Vagina (tissue), 2 donors: ENCODE measurements around the gene PTPRB.

Source experiments
- CTCF ChIP-seq, 3 experiments: fragments of 450-650 bp in 2 of 3; fragments of 200-600 bp in 1 of 3; sonication (generic) in 1 of 3; IDR thresholded peaks; one replicate each; pipeline ENCODE4 v1.5.1; 2017 to 2019; ENCODE audit warnings: antibody characterized with exemption in 3 of 3, mild to moderate bottlenecking in 2 of 3, moderate library complexity in 2 of 3
- POLR2A ChIP-seq, 2 donors: fragments of 450-650 bp; IDR thresholded peaks; one replicate each; pipeline ENCODE4 v1.6.1; 2017; ENCODE audit warnings: antibody characterized with exemption in 2 of 2, mild to moderate bottlenecking in 2 of 2, moderate library complexity in 2 of 2

GRCh38 chr12:70486588-70486987, 150.6 kb downstream of the PTPRB start:
- TF ChIP-seq POLR2A (IDR thresholded peaks at IDR 0.05) (no peak), CTCF (IDR thresholded peaks at IDR 0.05) (no peak)
